ENCODE data around the gene HSFX3.

HSFX3 gene

GRCh38 chrX:149510386-149510785 is 39.3 kb downstream of the HSFX3 start:
- H3F3A ChIP-seq (ENCODE audit: insufficient read depth), result no peaks in the 10 kb centered on the region
- no peak overlapping the region for H2AFZ ChIP-seq (ENCODE audit: low read depth, low read length, severe bottlenecking)
- TF ChIP-seq EZH2phosphoT487 (conservative IDR thresholded peaks at IDR 0.05; ENCODE audit: low read length), result no peak
- no peak for TF ChIP-seq CTCF (IDR thresholded peaks at IDR 0.05; ENCODE audit: insufficient read depth, low read length, poor library complexity, severe bottlenecking)
- no peaks in the 10 kb centered on the region for H3K9me3 ChIP-seq (ENCODE audit: insufficient read depth, low read length)
- no peak overlapping the region for H3K4me3 ChIP-seq (ENCODE audit: insufficient read depth, low read length, poor library complexity, severe bottlenecking)
- H3K79me2 ChIP-seq (ENCODE audit: insufficient read depth, low read length), result no peaks in the 10 kb centered on the region
- no peaks in the 10 kb centered on the region for H3K36me3 ChIP-seq (ENCODE audit: low read length)
- H3K9me2 ChIP-seq (replicated peaks; ENCODE audit: insufficient read depth, low read length), result no peaks in the 10 kb centered on the region
- no peaks in the 10 kb centered on the region for H4K20me1 ChIP-seq (ENCODE audit: low read depth, low read length)
- H3K27ac ChIP-seq (ENCODE audit: low read depth, low read length), result no peak overlapping the region
- no peaks in the 10 kb centered on the region for H3K27me3 ChIP-seq (ENCODE audit: low read length)
- H3K9ac ChIP-seq (ENCODE audit: low read length), result no peak overlapping the region
- no peak overlapping the region for H3K4me2 ChIP-seq (ENCODE audit: low read depth, low read length, poor library complexity, severe bottlenecking)

GRCh38 chrX:149508467-149508866 is 41.3 kb downstream of the HSFX3 start:
- Histone ChIP-seq H3K9me3 (ENCODE audit: insufficient read depth, low read length) (no peaks in the 10 kb centered on the region), H3K4me3 (ENCODE audit: insufficient read depth, low read length, poor library complexity, severe bottlenecking) (no peak overlapping the region), H3F3A (ENCODE audit: insufficient read depth) (0 out of 2 replicates have a peak, but pooled peaks cover 3% of the 10 kb centered on the region), H3K9me2 (replicated peaks; ENCODE audit: insufficient read depth, low read length) (no peaks in the 10 kb centered on the region), H3K79me2 (ENCODE audit: insufficient read depth, low read length) (0 out of 2 replicates have a peak, but pooled peaks cover 7% of the 10 kb centered on the region), H4K20me1 (ENCODE audit: low read depth, low read length) (no peaks in the 10 kb centered on the region), H3K4me2 (ENCODE audit: low read depth, low read length, poor library complexity, severe bottlenecking) (no peak overlapping the region), H2AFZ (ENCODE audit: low read depth, low read length, severe bottlenecking) (no peak overlapping the region), H3K36me3 (ENCODE audit: low read length) (no peaks in the 10 kb centered on the region), H3K9ac (ENCODE audit: low read length) (no peak overlapping the region), H3K27me3 (ENCODE audit: low read length) (no peaks in the 10 kb centered on the region), H3K27ac (ENCODE audit: low read depth, low read length) (no peak overlapping the region)
- TF ChIP-seq EZH2phosphoT487 (conservative IDR thresholded peaks at IDR 0.05; ENCODE audit: low read length) (no peak), CTCF (IDR thresholded peaks at IDR 0.05; ENCODE audit: insufficient read depth, low read length, poor library complexity, severe bottlenecking) (no peak)

- Histone ChIP-seq H3K9ac (ENCODE audit: low read length) (no peak overlapping the region), H3K36me3 (ENCODE audit: low read length) (no peaks in the 10 kb centered on the region), H2AFZ (ENCODE audit: low read depth, low read length, severe bottlenecking) (no peak overlapping the region), H3K9me3 (ENCODE audit: insufficient read depth, low read length) (no peaks in the 10 kb centered on the region), H3K27ac (ENCODE audit: low read depth, low read length) (no peak overlapping the region), H3K4me2 (ENCODE audit: low read depth, low read length, poor library complexity, severe bottlenecking) (no peak overlapping the region), H4K20me1 (ENCODE audit: low read depth, low read length) (no peaks in the 10 kb centered on the region), H3F3A (ENCODE audit: insufficient read depth) (0 out of 2 replicates have a peak, but pooled peaks cover 3% of the 10 kb centered on the region), H3K4me3 (ENCODE audit: insufficient read depth, low read length, poor library complexity, severe bottlenecking) (no peak overlapping the region), H3K27me3 (ENCODE audit: low read length) (no peaks in the 10 kb centered on the region), H3K9me2 (replicated peaks; ENCODE audit: insufficient read depth, low read length) (no peaks in the 10 kb centered on the region), H3K79me2 (ENCODE audit: insufficient read depth, low read length) (0 out of 2 replicates have a peak, but pooled peaks cover 7% of the 10 kb centered on the region)
- no peak for TF ChIP-seq EZH2phosphoT487 (conservative IDR thresholded peaks at IDR 0.05; ENCODE audit: low read length)
- no peak for TF ChIP-seq CTCF (IDR thresholded peaks at IDR 0.05; ENCODE audit: insufficient read depth, low read length, poor library complexity, severe bottlenecking)
Measured at GRCh38 chrX:149506349-149506748, 43.4 kb downstream of the HSFX3 start.
